NCI-H2029 (cell line): ENCODE measurements around the gene CSMD2.
A peak's percentile ranks its signal among the peaks of the same experiment; 100 is the strongest.

Experiments
- DNase-seq: peaks from one replicate; lab custom pipeline; 2025; lab: John Stamatoyannopoulos, UW

Gene CSMD2

DNA sequence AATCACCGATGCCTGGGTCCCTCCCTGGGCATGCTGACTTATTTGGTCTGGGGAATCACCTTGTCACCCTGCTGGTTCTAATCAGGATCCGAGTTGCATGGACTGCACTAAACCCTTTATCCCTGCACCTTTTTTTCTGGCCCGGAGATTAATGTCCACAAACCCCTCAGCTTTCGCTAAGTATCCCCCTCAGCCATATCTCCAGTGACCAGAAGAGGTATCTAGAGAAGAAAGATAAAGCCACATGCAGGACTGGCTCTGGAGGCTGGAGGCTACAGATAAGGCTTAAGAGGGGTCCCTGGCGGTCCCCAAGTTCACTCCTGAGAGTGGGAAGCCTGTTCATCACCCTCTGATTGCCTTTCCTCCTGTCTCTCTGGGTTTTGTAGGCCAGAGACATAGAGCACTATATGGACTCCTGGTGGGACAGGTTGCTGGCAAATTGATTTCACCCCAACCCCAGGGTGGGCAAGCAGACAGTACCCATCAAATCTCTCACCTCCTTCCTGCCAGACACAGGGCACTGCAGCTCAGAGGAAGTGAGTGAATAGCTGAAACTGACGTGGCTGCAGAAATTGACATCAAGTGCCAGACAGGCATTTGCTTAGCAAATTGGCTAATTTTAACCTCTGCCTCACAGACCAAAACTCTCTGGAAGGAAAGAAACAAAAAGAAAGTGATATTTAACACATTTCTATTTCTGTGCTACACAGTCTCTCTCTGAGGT is 262.4 kb downstream of the CSMD2 start:
- no peak for DNase-seq

GRCh38 chr1:33899746-33900145 is 265.3 kb downstream of the CSMD2 start:
- DNase-seq: no peak

DNA sequence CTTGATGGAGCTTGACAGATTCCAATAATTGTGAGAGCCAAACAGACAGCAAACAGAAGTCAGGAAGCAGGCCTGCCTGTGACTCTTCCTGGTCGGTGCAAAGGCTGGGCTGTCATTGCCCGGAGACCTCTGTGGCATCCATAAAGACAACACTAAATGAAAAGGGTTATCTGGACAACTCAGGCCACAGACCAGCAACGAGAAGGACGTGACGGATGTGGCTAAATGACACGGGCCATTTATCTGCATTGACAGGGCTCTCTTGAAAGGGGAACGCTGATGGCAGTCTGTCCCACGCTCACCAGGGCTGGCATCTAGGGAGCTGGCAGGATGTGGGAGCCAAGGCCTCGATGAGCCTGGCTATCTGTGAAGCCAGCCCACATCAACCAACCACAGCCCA is 266.1 kb downstream of the CSMD2 start:
- DNase-seq: no peak

DNA sequence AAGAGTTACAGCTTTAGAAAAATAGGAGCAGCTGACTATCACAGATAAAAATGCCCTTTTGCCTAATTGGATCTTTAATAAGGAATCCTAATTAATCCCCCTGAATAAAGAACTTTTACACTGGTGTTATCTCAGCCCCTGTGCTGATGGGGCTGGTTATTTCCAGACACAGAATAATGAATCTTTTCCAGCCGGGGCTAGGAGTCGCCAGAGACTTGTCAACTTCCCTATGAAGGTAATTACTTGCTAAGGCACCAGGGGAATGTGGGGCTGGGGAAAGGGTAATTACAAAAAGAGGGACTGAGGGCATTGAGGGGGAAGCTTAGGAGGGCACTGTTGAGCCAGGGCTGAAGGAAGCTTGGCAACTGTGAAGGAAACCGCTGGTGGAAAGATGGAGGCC is 266.6 kb downstream of the CSMD2 start:
- no peak for DNase-seq

- no peak for DNase-seq
Observed at GRCh38 chr1:33897092-33897725, 267.8 kb downstream of the CSMD2 start.

- DNase-seq: no peak
Observed at GRCh38 chr1:33895976-33896375, 269.1 kb downstream of the CSMD2 start.

DNA sequence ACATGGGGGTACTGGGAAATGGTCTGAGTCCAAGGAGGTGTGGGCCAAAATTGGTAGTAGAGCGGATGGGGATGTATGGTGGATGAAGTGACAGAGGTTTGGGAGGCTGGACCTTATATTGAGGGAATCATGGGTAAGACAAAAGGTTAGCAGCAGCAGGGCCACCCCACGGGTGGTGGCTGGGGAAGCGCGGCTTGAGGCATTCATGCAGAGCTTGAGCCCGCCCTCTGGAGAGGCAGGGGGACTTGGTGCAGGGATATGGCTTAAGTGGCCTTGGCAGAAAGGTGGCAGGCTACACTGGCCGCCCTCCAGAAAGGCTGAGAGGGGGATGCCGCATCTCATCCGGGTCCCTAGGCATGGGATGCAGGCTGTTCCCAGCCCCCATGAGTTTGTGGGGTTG is 269.6 kb downstream of the CSMD2 start:
- DNase-seq: no peak

DNA sequence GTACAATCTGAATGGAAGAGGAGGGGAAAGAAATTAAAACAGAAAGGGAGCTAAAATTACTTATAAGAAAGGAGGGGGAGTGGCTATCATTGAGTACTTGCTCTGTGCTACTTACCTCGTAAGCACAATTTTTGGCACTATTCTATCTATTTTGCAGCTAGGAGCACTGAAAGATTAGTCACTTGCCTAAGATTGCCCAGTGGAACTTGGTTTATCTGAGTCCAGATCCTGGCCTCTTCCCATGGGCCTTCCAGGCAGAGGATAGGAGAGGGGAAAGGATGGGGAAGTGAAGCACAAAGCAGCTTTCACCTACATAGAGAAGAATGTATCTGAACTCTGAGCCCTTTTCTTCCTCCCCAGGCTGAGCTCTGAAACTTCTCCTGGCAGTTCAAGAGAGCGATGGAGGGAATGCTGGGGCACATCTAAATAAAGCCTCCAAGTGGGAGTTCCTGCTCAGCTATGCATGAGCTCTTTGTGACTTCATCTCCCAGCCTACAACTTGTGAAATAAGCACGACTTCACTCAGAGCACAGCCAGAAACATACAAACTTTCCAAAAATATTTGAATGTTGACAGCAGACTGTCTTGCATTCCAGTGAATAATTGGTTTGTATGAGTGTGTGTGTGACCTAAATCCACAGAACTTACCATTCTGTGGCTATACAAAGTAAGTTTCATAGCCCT is 271.7 kb downstream of the CSMD2 start:
- no peak for DNase-seq

DNA sequence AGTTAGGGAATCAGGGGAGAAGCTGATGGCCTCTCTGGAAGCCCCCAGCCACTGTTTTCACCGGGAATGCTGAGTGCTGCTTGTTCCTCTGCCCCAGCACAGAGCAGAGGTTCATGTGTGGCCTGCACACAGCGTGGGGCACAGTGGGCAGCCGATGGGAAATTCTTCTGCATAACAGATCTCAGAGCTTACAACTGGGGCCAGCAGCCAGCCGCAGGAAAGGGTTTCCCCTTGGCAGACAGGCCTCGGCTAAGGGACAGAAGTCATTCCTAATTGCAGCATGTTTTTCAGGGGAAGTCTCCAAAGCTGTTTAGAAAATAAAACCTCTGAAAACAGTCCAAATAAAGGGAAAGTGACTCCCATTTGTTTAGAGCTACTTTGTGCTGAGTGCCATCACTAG is 278.5 kb downstream of the CSMD2 start:
- DNase-seq: no peak

GRCh38 chr1:33880305-33880704 is 284.7 kb downstream of the CSMD2 start:
- DNase-seq: no peak

GRCh38 chr1:33878392-33878791 is 286.6 kb downstream of the CSMD2 start:
- no peak for DNase-seq

DNA sequence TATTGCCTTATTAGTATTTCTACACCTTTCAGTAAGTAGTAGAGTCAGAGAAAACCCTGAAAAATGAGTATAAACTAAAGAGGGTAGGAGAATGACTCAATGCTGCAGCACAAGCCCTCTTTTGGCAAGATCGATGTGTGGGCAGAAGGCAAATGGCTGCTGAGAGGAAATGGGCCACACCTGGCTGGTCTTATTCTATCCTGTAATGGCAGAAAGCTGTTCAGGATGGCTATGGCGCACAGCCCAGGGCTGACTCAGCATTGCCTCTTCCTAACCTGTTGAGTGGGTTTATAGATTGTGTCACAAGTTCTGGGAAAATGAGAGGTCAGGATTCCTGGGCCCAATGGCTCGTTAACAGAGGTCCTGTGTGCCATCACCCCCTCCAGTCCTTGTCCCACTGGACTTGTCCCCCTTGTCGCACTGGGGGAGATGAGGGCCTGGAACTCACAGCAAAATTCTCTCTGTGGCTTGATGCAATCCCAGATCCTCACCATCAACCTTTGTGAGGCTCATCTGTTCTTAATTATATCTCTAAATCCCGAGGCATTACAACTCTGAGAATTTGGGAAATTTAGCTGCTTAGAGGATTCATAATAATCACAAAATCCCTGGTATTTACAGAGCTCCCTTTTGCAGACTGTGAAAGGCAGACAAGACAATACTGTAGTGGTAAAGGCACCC is 287.9 kb downstream of the CSMD2 start:
- peak; percentile 48 for DNase-seq

DNA sequence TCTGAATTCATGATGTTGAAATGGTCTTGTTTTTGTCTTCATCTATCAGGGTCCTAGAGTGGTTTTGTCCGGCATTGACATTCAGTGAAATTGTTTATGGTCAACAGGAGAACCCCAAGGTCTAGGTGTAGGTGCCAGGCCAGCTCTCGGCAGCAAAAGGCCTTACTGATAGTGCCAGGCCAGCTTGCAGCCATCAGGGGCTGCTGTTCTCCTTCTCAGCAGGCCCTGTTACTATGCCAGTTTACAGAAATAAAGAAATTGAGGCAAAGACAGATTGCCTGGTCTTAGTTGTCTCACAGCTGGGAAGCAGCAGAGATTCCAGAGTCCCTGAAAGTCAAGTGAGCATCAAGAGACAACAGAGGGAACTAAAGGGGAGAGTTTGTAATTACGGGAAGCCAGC is 289.2 kb downstream of the CSMD2 start:
- no peak for DNase-seq

GRCh38 chr1:33874636-33875035 is 290.4 kb downstream of the CSMD2 start:
- DNase-seq: no peak

GRCh38 chr1:33872683-33873082 is 292.3 kb downstream of the CSMD2 start:
- DNase-seq: no peak

- DNase-seq: no peak
Observed at GRCh38 chr1:33872275-33872674, 292.8 kb downstream of the CSMD2 start.

- no peak for DNase-seq
Observed at GRCh38 chr1:33867684-33868083, 297.3 kb downstream of the CSMD2 start.

- DNase-seq: no peak
Observed at GRCh38 chr1:33866281-33866680, 298.7 kb downstream of the CSMD2 start.

DNA sequence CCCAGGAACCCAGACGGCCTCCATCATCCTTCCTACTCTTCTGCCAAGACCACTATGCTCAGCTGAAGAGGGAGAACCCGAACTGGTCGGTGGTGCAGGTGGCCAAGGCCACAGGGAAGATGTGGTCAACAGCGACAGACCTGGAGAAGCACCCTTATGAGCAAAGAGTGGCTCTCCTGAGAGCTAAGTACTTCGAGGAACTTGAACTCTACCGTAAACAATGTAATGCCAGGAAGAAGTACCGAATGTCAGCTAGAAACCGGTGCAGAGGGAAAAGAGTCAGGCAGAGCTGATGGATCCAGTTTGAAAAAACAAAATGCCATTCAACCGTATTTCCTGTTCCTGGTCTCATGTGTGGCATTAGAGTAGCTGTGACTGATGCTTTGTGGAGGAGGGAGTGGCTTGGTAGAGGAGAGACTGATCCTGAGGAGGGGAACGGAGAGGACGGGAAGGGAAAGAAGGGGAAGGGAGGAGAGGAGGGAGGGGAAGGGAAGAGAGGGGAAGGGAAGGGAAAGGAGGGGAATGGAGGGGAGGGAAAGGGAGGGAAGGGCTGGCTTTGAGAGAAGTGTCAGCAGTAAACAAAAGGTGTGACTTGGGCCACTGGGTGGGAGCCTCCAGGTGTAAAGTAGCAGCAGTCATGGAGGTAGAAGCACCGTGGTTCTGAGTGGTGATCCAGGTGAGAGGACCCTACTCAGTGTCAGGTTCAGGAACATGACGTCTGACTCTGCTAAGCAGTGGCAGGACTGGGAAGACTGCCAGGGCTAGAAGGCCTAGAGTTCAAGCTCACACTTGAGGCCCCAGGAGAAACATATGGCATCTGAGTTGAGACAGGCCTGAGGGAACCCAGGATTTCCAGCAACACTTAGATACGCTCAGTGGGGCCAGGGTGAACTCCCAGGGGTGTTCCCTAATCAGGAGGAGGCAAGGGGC is 300.3 kb downstream of the CSMD2 start:
- DNase-seq: peak; percentile 73

- DNase-seq: no peak
Observed at GRCh38 chr1:33863779-33864178, 301.3 kb downstream of the CSMD2 start, which contains the start of gene HMGB4. Gene HMGB4, plus strand, starts transcription at chr1:33864079. Its CDS starts 113 bp downstream, at chr1:33864192.

- DNase-seq: no peak
Observed at GRCh38 chr1:33860671-33861070, 304.4 kb downstream of the CSMD2 start.

GRCh38 chr1:33854091-33854490 is 310.9 kb downstream of the CSMD2 start:
- no peak for DNase-seq
